K562 (cell line): ENCODE data around the gene KAZN. TPM values are rescaled to one million over a fixed set of nuclear protein-coding genes. Genes with fewer than 3 reads are reported as not detected.
A peak's percentile ranks its signal among the peaks of the same experiment; 100 is the strongest.

Source experiments
- ATAC-seq: fragments of 200-7000 bp; cut with Tn5 transposase; 3 replicates; pipeline ENCODE4 v1.9.1; 2020; ENCODE audit warnings: moderate library complexity
- BruUV-seq: library from RNA; stranded (reverse); fragments of 400-500 nt; replicated peaks from 2 replicates; lab custom pipeline; 2021; lab: Mats Ljungman, UMichigan
- CTCF ChIA-PET: fragments of 300-600 bp; formaldehyde crosslinking; extraction: SDS; loops from one replicate; lab custom pipeline; 2021; ENCODE audit warnings: low intra/inter-chr PET ratio; lab: Yijun Ruan, JAX
- POLR2A ChIA-PET: fragments of 300-600, 350-650 bp; sonication (Branson Sonifier 250); formaldehyde crosslinking; extraction: SDS; loops from one replicate; lab custom pipeline; 2021; ENCODE audit warnings: antibody characterized with exemption, inconsistent platforms; lab: Yijun Ruan, JAX
- DNase-seq, 4 experiments: peaks; one replicate each; pipeline versions ENCODE4 v3.0.0 to v3.0.0-alpha.2; 2011 to 2018; ENCODE audit warnings: low spot score in 3 of 4, mixed read lengths in 3 of 4; ENCODE audit errors: extremely low read depth in 1 of 4
- FAIRE-seq: peaks from 2 replicates; lab custom pipeline; 2011; peaks lifted over from hg19 to GRCh38; lab: Jason Lieb, UNC
- H2AFZ ChIP-seq: 2 replicates; pipeline ENCODE4 v1.6.0; 2011; ENCODE audit warnings: low read depth, low read length, control low read depth, inconsistent platforms
- H3K27ac ChIP-seq: fragments of 200-600 bp; 3 replicates; pipeline ENCODE4 v1.8.0; 2011; ENCODE audit warnings: low read depth, mild to moderate bottlenecking, control low read depth, inconsistent platforms, low read length, moderate library complexity, mixed read lengths; ENCODE audit errors: extremely low read depth
- H3K27me3 ChIP-seq, 2 experiments: fragments of 300-600 bp in 1 of 2; 2 replicates in 1 of 2; 3 replicates in 1 of 2; pipeline versions ENCODE4 v1.6.0 to v1.8.0; 2011; ENCODE audit warnings: inconsistent platforms in 2 of 2, low read length in 2 of 2, mild to moderate bottlenecking in 1 of 2, mixed read lengths in 1 of 2, moderate library complexity in 1 of 2; ENCODE audit not compliant: control insufficient read depth in 2 of 2, insufficient read depth in 2 of 2
- H3K36me3 ChIP-seq: fragments of 300-600 bp; 3 replicates; pipeline ENCODE4 v1.8.0; 2011; ENCODE audit warnings: mild to moderate bottlenecking, low read length, inconsistent platforms; ENCODE audit not compliant: control insufficient read depth, insufficient read depth
- H3K4me1 ChIP-seq, 2 experiments: fragments of 200-600 bp in 1 of 2; replicated peaks in 1 of 2; 2 replicates in 1 of 2; 3 replicates in 1 of 2; pipeline versions ENCODE4 v1.5.1 to v1.8.0; 2011; ENCODE audit warnings: inconsistent platforms in 2 of 2, low read length in 2 of 2, mild to moderate bottlenecking in 1 of 2, mixed read lengths in 1 of 2, moderate library complexity in 1 of 2; ENCODE audit not compliant: control insufficient read depth in 2 of 2, insufficient read depth in 2 of 2
- H3K4me2 ChIP-seq: 2 replicates; pipeline ENCODE4 v1.6.1; 2011; ENCODE audit warnings: low read length, control low read depth, inconsistent platforms, mixed read lengths; ENCODE audit not compliant: insufficient read depth
- H3K4me3 ChIP-seq: fragments of 200-600 bp; sonication (generic), shearing (Covaris generic); 2 replicates; pipeline ENCODE4 v1.5.1; 2016; ENCODE audit warnings: control low read depth, inconsistent platforms
- H3K79me2 ChIP-seq: fragments of 200-600 bp; 3 replicates; pipeline ENCODE4 v1.8.0; 2011; ENCODE audit warnings: low read length, inconsistent platforms; ENCODE audit not compliant: control insufficient read depth, insufficient read depth
- H3K9ac ChIP-seq, 2 experiments: 2 replicates each; pipeline versions ENCODE4 v1.6.0 to v1.6.1; 2011; ENCODE audit warnings: low read depth in 2 of 2, low read length in 2 of 2, control low read depth in 1 of 2, inconsistent platforms in 1 of 2, mild to moderate bottlenecking in 1 of 2, mixed read lengths in 1 of 2; ENCODE audit not compliant: insufficient read depth in 1 of 2
- H3K9me1 ChIP-seq: one replicate; pipeline ENCODE4 v1.6.0; 2011; ENCODE audit warnings: inconsistent platforms, mild to moderate bottlenecking, low read length, moderate library complexity; ENCODE audit not compliant: control insufficient read depth, insufficient read depth
- H3K9me3 ChIP-seq: replicated peaks from 2 replicates; pipeline ENCODE4 v1.5.1; 2011; ENCODE audit warnings: low read depth, low read length, inconsistent platforms; ENCODE audit not compliant: control insufficient read depth, insufficient read depth
- H4K20me1 ChIP-seq: replicated peaks from 2 replicates; pipeline ENCODE4 v1.6.1; 2011; ENCODE audit warnings: low read length, inconsistent platforms, mixed read lengths; ENCODE audit not compliant: control insufficient read depth, insufficient read depth
- BHLHE40 ChIP-seq: IDR thresholded peaks from 2 replicates; pipeline ENCODE4 v1.6.1; 2011; ENCODE audit warnings: low read length, improper control_type of control experiment
- CREB1 ChIP-seq, 2 experiments: sonication (generic) in 1 of 2; formaldehyde crosslinking in 1 of 2; IDR thresholded peaks; 2 replicates each; pipeline versions ENCODE4 v1.6.1 to v1.8.0; 2012 to 2022; ENCODE audit warnings: inconsistent platforms in 1 of 2, mild to moderate bottlenecking in 1 of 2, missing genetic modification reagents in 1 of 2, moderate library complexity in 1 of 2
- EP400 ChIP-seq: fragments of 450-650 bp; IDR thresholded peaks from 2 replicates; pipeline ENCODE4 v1.6.1; 2017; ENCODE audit warnings: antibody characterized with exemption, mild to moderate bottlenecking, moderate library complexity
- FOXO4 ChIP-seq: fragments of 450-650 bp; formaldehyde crosslinking; IDR thresholded peaks from 2 replicates; pipeline ENCODE4 v1.4.0; 2020; ENCODE audit warnings: mild to moderate bottlenecking, moderate library complexity
- HDAC1 ChIP-seq, 2 experiments: fragments of 450-650 bp; IDR thresholded peaks; 2 replicates each; pipeline ENCODE4 v1.6.1; 2016 to 2017; ENCODE audit warnings: inconsistent platforms in 1 of 2, mild to moderate bottlenecking in 1 of 2, moderate library complexity in 1 of 2
- ILF3 ChIP-seq: fragments of 450-650 bp; IDR thresholded peaks from 2 replicates; pipeline ENCODE4 v1.6.1; 2018; ENCODE audit warnings: antibody characterized with exemption, mild to moderate bottlenecking, moderate library complexity, borderline replicate concordance
- MBD1 ChIP-seq: fragments of 250-450 bp; sonication (Bioruptor Pico); IDR thresholded peaks from 2 replicates; pipeline ENCODE4 v1.8.0; 2022; ENCODE audit warnings: inconsistent platforms
- SRSF7 ChIP-seq: fragments of 200-400 bp; formaldehyde crosslinking; optimal IDR thresholded peaks from 2 replicates; pipeline ENCODE3; 2017; ENCODE audit warnings: mild to moderate bottlenecking, low read depth, low read length
- ZBTB49 ChIP-seq: sonication (generic); formaldehyde crosslinking; IDR thresholded peaks from 2 replicates; pipeline ENCODE4 v1.8.0; 2022; ENCODE audit warnings: missing genetic modification reagents, mild to moderate bottlenecking, borderline replicate concordance
- ZNF165 ChIP-seq: fragments of 250-450 bp; sonication (Bioruptor Pico); IDR thresholded peaks from 2 replicates; pipeline ENCODE4 v1.4.0; 2020; ENCODE audit warnings: borderline replicate concordance
- ZNF436 ChIP-seq: fragments of 250-450, 450-650 bp; sonication (Bioruptor Pico); formaldehyde crosslinking; IDR thresholded peaks from 2 replicates; pipeline ENCODE4 v1.7.0; 2020; ENCODE audit warnings: mild to moderate bottlenecking
- ZNF76 ChIP-seq: fragments of 250-450 bp; sonication (Bioruptor Pico); IDR thresholded peaks from 2 replicates; pipeline ENCODE4 v1.4.0; 2020; ENCODE audit warnings: mild to moderate bottlenecking, moderate library complexity, borderline replicate concordance
- WGBS: fragments of 100-300 bp; shearing (Covaris generic); methylation state at CpG from one replicate; pipeline ENCODE4 v1.1.6; 2016; ENCODE audit warnings: low coverage, mixed read lengths; ENCODE audit not compliant: insufficient coverage; ENCODE audit errors: missing lambda C conversion rate; 5-methylcytosine and 5-hydroxymethylcytosine counted together
- in situ Hi-C: fragments of 300-500 bp; cut with MboI; formaldehyde crosslinking; loops from 4 replicates; pipeline ENCODE4 v1.15.0; 2018; ENCODE audit warnings: inconsistent platforms, mixed read lengths
- intact Hi-C: fragments of 100-400 bp; cut with micrococcal nuclease; formaldehyde crosslinking; loops from 2 replicates; pipeline ENCODE4 v1.14.2; 2022
- polyA plus RNA-seq, 8 experiments: library from polyadenylated mRNA; depleted of rRNA in 4 of 8; stranded (reverse) in 5 of 8; unstranded in 3 of 8; fragments of >200 nt; fragmentation: Nextera tagmentation in 2 of 8; fragmentation: Illumina TruSeq in 1 of 8; extraction: Ambion mirVana in 2 of 8; extraction: Trizol in 1 of 8; gene quantifications; 2 replicates each; pipeline versions ENCODE4 v1.2.1 to v1.2.3, GENCODE V29; 2011 to 2014; ENCODE audit warnings: inconsistent platforms in 1 of 8, missing spikeins in 1 of 8
- total RNA-seq, 7 experiments: library from RNA; depleted of rRNA in 6 of 7; stranded (reverse); fragments of >200 nt in 6 of 7; fragmentation: Illumina TruSeq in 2 of 7; extraction: Trizol in 2 of 7; gene quantifications; 2 replicates each; pipeline versions ENCODE4 v1.2.1 to v1.2.3, GENCODE V29; 2011 to 2021; ENCODE audit warnings: low replicate concordance in 1 of 7
- TF ChIP-seq, protein P1 (sequence below): fragments of 450-650 bp; IDR thresholded peaks from 2 replicates; pipeline ENCODE4 v1.6.1; 2016
- TF ChIP-seq, protein P2 (sequence below): fragments of 250-450 bp; sonication (Bioruptor Pico); IDR thresholded peaks from 2 replicates; pipeline ENCODE4 v1.8.0; 2021; ENCODE audit warnings: moderate library complexity, mild to moderate bottlenecking, inconsistent platforms

The KAZN gene
- total and polyA plus RNA-seq, 9 of the 15 experiments (the other 6 are each of a cell fraction or from before 2014, with no cell fraction given): 2.1 to 21.6 (median 5.4) TPM

- Histone ChIP-seq H3K36me3 (no peaks in the 10 kb centered on the region), H3K9me3 (no peaks in the 10 kb centered on the region), H3K4me1 (peaks cover 6 to 10% of the 10 kb centered on the region in 2 experiments; a peak in 3 of 5 replicates), H3K27ac (no peak overlapping the region), H3K79me2 (0 out of 3 replicates have a peak, but pooled peaks cover 2% of the 10 kb centered on the region), H3K27me3 (no peaks in the 10 kb centered on the region), H2AFZ (no peak overlapping the region), H3K4me3 (no peak overlapping the region), H3K4me2 (no peak overlapping the region), H4K20me1 (peaks cover 5% of the 10 kb centered on the region), H3K9ac (no peak overlapping the region), H3K9me1 (no peaks in the 10 kb centered on the region)
- 29% methylated on average over 7 of the region's 7 CpGs for WGBS
- no TSS peak for BruUV-seq
- FAIRE-seq: no peak
- intact Hi-C loops: no loop called here
- no peak for DNase-seq
- CTCF ChIA-PET: interaction anchor here (0.5 kb wide), 1 partner anchor 1104 kb away, joined by 3 read pairs; no protein-coding TSS in a partner anchor
- POLR2A ChIA-PET: interaction anchor here (0.7 to 1.3 kb wide), 2 partner anchors 10 to 357 kb away, joined by 3 read pairs; no protein-coding TSS in a partner anchor
- in situ Hi-C loops: no loop called here
- ATAC-seq: peak; percentile 45; the same call in 1 of the 3 replicates
- no peak for TF ChIP-seq HDAC1 (IDR thresholded peaks at IDR 0.05)
- no peak for TF ChIP-seq ZNF76 (CRISPR knock-in tag)
- TF ChIP-seq, protein P1, sequence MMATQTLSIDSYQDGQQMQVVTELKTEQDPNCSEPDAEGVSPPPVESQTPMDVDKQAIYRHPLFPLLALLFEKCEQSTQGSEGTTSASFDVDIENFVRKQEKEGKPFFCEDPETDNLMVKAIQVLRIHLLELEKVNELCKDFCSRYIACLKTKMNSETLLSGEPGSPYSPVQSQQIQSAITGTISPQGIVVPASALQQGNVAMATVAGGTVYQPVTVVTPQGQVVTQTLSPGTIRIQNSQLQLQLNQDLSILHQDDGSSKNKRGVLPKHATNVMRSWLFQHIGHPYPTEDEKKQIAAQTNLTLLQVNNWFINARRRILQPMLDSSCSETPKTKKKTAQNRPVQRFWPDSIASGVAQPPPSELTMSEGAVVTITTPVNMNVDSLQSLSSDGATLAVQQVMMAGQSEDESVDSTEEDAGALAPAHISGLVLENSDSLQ: 0 out of 2 replicates have a peak, but pooled peaks have one; percentile 6
- 0 out of 2 replicates have a peak, but pooled peaks have one; percentile 9 for TF ChIP-seq BHLHE40
- no peak for TF ChIP-seq FOXO4
- no peak for TF ChIP-seq SRSF7
- TF ChIP-seq ZBTB49: no peak
- no peak for TF ChIP-seq CREB1 (IDR thresholded peaks at IDR 0.05)
- no peak for TF ChIP-seq CREB1 (CRISPR knock-in tag; IDR thresholded peaks at IDR 0.05)
- TF ChIP-seq, protein P2, sequence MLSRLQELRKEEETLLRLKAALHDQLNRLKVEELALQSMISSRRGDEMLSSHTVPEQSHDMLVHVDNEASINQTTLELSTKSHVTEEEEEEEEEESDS (CRISPR knock-in tag): no peak
- no peak for TF ChIP-seq EP400
- TF ChIP-seq ZNF436 (CRISPR knock-in tag): no peak
- TF ChIP-seq ZNF165 (CRISPR knock-in tag): no peak
- no peak for TF ChIP-seq MBD1 (CRISPR knock-in tag)
- no peak for TF ChIP-seq ILF3
These were observed 418.6 kb downstream of the KAZN start for GRCh38 chr1:15017120-15017519.
